ENCODE results near the gene TIFAB. TPM values are rescaled to one million over a fixed set of nuclear protein-coding genes. Genes with fewer than 3 reads are reported as not detected.

Gene TIFAB
- total RNA-seq, 2 experiments from 2014 or later, result 0.11 TPM; not detected in 1

DNA sequence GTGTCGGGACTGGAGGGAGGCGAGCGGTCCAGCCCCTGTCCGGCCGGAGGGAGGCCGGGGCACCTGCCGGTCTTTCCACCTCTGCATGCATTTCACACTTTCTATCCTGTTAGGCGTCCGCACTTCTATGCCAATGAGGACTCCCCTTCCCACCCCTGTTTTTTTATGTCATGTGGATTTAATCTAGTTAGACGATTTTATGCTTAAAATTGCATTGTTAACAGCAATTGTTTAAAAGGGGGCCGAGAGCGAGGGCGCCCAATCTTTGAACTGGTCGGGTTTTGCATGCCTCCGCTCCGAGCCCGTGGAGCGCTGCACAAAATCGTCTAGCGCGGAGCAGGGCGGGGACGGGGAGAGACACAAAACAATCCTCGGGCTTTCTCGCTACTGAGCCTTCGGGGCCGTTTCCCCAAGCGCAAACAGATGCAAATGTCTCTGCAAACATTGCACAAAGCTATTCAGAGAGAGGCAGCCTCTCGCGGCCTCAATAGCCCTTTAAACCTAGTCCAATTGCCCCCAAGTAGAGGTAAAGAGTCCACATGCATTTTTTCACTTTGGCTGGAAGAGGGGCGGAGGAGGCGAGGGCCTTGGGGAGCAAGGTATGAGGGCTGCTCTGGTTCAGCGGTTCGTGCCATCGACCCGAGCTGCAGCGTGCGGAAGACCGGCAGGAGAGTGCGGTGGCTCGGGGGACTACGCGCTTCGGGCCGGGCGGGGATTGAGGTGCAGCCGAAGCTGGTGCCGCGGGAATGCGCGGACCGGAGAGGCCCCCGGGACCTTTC is 37.5 kb upstream of the TIFAB start:
- Mint-ChIP-seq H3K4me1 (ENCODE audit: low read depth) (peaks cover 13% of the 10 kb centered on the region), H3K36me3 (ENCODE audit: low read depth) (no peaks in the 10 kb centered on the region), H3K27me3 (peaks cover 87% of the 10 kb centered on the region), H3K27ac (no peak overlapping the region), H3K4me3 (no peak overlapping the region), H3K9me3 (no peaks in the 10 kb centered on the region)
- peaks cover 69 to 73% of the 10 kb centered on the region in 2 experiments for H3K27me3 ChIP-seq (ENCODE audit: control insufficient read depth in 1 of 2, insufficient read depth in 2 of 2, low read length in 2 of 2)
- POLR2A ChIA-PET, result no interaction called here
- peaks cover 9% of the 10 kb centered on the region for H3K4me1 ChIP-seq (ENCODE audit: insufficient read depth, low read length)
- CTCF ChIA-PET, result no interaction called here
- intact Hi-C loops (cut with DNase I, micrococcal nuclease), result no loop called here
- no peaks in the 10 kb centered on the region for H3K36me3 ChIP-seq (ENCODE audit: insufficient read depth, low read length)
- DNase-seq (no peak), ATAC-seq (ENCODE audit: poor library complexity) (no peak)
- peaks cover 0 to 19% of the 10 kb centered on the region in 2 experiments for H3K9me3 ChIP-seq (ENCODE audit: control insufficient read depth in 1 of 2, insufficient read depth in 1 of 2, low read length in 2 of 2)
- TF ChIP-seq, protein P1, sequence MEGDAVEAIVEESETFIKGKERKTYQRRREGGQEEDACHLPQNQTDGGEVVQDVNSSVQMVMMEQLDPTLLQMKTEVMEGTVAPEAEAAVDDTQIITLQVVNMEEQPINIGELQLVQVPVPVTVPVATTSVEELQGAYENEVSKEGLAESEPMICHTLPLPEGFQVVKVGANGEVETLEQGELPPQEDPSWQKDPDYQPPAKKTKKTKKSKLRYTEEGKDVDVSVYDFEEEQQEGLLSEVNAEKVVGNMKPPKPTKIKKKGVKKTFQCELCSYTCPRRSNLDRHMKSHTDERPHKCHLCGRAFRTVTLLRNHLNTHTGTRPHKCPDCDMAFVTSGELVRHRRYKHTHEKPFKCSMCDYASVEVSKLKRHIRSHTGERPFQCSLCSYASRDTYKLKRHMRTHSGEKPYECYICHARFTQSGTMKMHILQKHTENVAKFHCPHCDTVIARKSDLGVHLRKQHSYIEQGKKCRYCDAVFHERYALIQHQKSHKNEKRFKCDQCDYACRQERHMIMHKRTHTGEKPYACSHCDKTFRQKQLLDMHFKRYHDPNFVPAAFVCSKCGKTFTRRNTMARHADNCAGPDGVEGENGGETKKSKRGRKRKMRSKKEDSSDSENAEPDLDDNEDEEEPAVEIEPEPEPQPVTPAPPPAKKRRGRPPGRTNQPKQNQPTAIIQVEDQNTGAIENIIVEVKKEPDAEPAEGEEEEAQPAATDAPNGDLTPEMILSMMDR (IDR thresholded peaks at IDR 0.05), result no peak
- H3K4me3 ChIP-seq (ENCODE audit: low read length), result no peak overlapping the region
- no peak overlapping the region for H3K27ac ChIP-seq (ENCODE audit: low read depth in 1 of 2, low read length in 2 of 2)

GRCh38 chr5:135488727-135489465 is 36.7 kb upstream of the TIFAB start:
- Mint-ChIP-seq H3K27ac (no peak overlapping the region), H3K27me3 (peaks cover 80% of the 10 kb centered on the region), H3K4me1 (ENCODE audit: low read depth) (peaks cover 13% of the 10 kb centered on the region), H3K4me3 (no peak overlapping the region), H3K9me3 (no peaks in the 10 kb centered on the region), H3K36me3 (ENCODE audit: low read depth) (no peaks in the 10 kb centered on the region)
- no peak overlapping the region for H3K4me3 ChIP-seq (ENCODE audit: low read length)
- H3K9me3 ChIP-seq (ENCODE audit: control insufficient read depth in 1 of 2, insufficient read depth in 1 of 2, low read length in 2 of 2), result peaks cover 0 to 19% of the 10 kb centered on the region in 2 experiments
- TF ChIP-seq, protein P1 (IDR thresholded peaks at IDR 0.05), result no peak
- ChIA-PET CTCF (no interaction called here), POLR2A (no interaction called here)
- H3K4me1 ChIP-seq (ENCODE audit: insufficient read depth, low read length), result peaks cover 9% of the 10 kb centered on the region
- intact Hi-C loops (cut with DNase I, micrococcal nuclease), result no loop called here
- no peak for ATAC-seq (ENCODE audit: poor library complexity)
- no peak for DNase-seq
- no peaks in the 10 kb centered on the region for H3K36me3 ChIP-seq (ENCODE audit: insufficient read depth, low read length)
- peaks cover 69 to 70% of the 10 kb centered on the region in 2 experiments for H3K27me3 ChIP-seq (ENCODE audit: control insufficient read depth in 1 of 2, insufficient read depth in 2 of 2, low read length in 2 of 2)
- H3K27ac ChIP-seq (ENCODE audit: low read depth in 1 of 2, low read length in 2 of 2), result no peak overlapping the region

DNA sequence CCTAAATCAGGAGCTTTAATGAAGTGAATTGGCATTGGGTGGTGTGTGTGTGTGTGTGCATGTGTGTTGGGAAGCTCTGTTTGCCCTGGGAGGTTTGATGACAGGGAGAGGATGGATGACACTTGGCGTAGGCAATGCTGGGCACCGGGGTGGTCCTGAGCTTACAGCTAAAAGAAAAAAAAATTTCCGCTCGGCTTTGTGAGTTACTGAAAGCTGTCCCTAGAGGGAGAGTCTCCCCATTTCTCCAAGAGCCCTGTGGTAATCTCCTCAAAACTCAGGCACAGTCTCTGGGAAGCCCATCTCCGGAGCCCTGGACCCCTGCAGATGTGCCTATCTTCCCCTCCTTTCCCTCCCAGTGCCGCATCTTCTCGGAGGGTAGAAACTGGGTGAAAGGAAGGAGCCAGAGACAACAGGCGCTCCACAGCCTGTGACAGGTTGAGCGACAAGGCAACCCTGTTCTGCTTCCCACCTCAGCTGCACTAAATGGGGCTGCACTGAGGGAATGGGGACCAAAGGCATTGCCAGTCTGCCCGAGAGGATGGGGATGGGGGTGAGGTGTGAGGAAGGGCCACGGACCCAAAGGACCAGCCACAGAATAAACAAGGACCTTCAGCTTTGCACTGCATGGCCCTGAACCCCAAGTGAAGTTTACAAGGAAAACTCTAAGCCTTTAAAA is 35.8 kb upstream of the TIFAB start:
- no peak overlapping the region for H3K4me3 Mint-ChIP-seq
- no peak overlapping the region for H3K27ac Mint-ChIP-seq
- POLR2A ChIA-PET, result no interaction called here
- intact Hi-C loops (cut with DNase I, micrococcal nuclease), result no loop called here
- H3K4me1 Mint-ChIP-seq (ENCODE audit: low read depth), result peaks cover 13% of the 10 kb centered on the region
- TF ChIP-seq, protein P1 (IDR thresholded peaks at IDR 0.05), result no peak
- H3K9me3 Mint-ChIP-seq, result no peaks in the 10 kb centered on the region
- H3K4me3 ChIP-seq (ENCODE audit: low read length), result no peak overlapping the region
- peaks cover 0 to 19% of the 10 kb centered on the region in 2 experiments for H3K9me3 ChIP-seq (ENCODE audit: control insufficient read depth in 1 of 2, insufficient read depth in 1 of 2, low read length in 2 of 2)
- H3K27me3 Mint-ChIP-seq, result peaks cover 72% of the 10 kb centered on the region
- H3K36me3 Mint-ChIP-seq (ENCODE audit: low read depth), result no peaks in the 10 kb centered on the region
- H3K27me3 ChIP-seq (ENCODE audit: control insufficient read depth in 1 of 2, insufficient read depth in 2 of 2, low read length in 2 of 2), result peaks cover 66 to 67% of the 10 kb centered on the region in 2 experiments
- H3K36me3 ChIP-seq (ENCODE audit: insufficient read depth, low read length), result no peaks in the 10 kb centered on the region
- DNase-seq (no peak), ATAC-seq (ENCODE audit: poor library complexity) (no peak)
- CTCF ChIA-PET, result no interaction called here
- no peak overlapping the region for H3K27ac ChIP-seq (ENCODE audit: low read depth in 1 of 2, low read length in 2 of 2)
- peaks cover 9% of the 10 kb centered on the region for H3K4me1 ChIP-seq (ENCODE audit: insufficient read depth, low read length)
